HCT116 (cell line): Measurements from ENCODE around the gene ARHGAP31. TPM values are rescaled to one million over a fixed set of nuclear protein-coding genes. Genes with fewer than 3 reads are reported as not detected.

Source experiments
- ATAC-seq: fragments of 200-7000 bp; cut with Tn5 transposase; 2 replicates; pipeline ENCODE4 v1.9.1; 2020; ENCODE audit warnings: mild to moderate bottlenecking, moderate library complexity
- BruUV-seq: library from RNA; stranded (reverse); fragments of 400-500 nt; replicated peaks from 2 replicates; lab custom pipeline; 2021; lab: Mats Ljungman, UMichigan
- CTCF ChIA-PET: fragments of 300-600 bp; sonication (Branson Sonifier 250); formaldehyde crosslinking; loops from one replicate; lab custom pipeline; 2021; ENCODE audit warnings: antibody characterized with exemption; lab: Charles Lee
- POLR2A ChIA-PET: fragments of 300-600, 350-600 bp; sonication (Branson Sonifier 250); formaldehyde crosslinking; loops from one replicate; lab custom pipeline; 2021; ENCODE audit warnings: antibody characterized with exemption; lab: Charles Lee
- RAD21 ChIA-PET, 2 experiments: fragments of 300-600 bp; sonication (Branson Sonifier 250); formaldehyde crosslinking; loops; one replicate each; lab custom pipeline; 2023; ENCODE audit warnings: low total read pairs in 2 of 2; ENCODE audit not compliant: uncharacterized antibody in 2 of 2, unreplicated experiment in 2 of 2, low non-redundant PET in 1 of 2; lab: Charles Lee
- DNase-seq: peaks from one replicate; pipeline ENCODE4 v3.0.0-alpha.2; 2010; ENCODE audit warnings: low read depth, low spot score
- H2AFZ ChIP-seq: fragments of 200-600 bp; shearing (Covaris generic), sonication (generic); 2 replicates; pipeline ENCODE4 v1.6.1; 2017; ENCODE audit warnings: low read depth, mixed run types, mixed read lengths, antibody characterized with exemption, low read length; ENCODE audit not compliant: poor library complexity, severe bottlenecking
- H3K27ac ChIP-seq: 2 replicates; pipeline ENCODE4 v1.5.1; 2012; ENCODE audit warnings: low read depth, low read length
- H3K27me3 ChIP-seq: fragments of 200-600 bp; sonication (generic); 2 replicates; pipeline ENCODE4 v1.6.1; 2016; ENCODE audit warnings: mixed run types, low read length, mixed read lengths; ENCODE audit not compliant: insufficient read depth
- H3K36me3 ChIP-seq, 2 experiments: fragments of 200-500 bp in 1 of 2; fragments of 200-600 bp in 1 of 2; sonication (Bioruptor generic) in 1 of 2; sonication (generic) in 1 of 2; 2 replicates each; pipeline versions ENCODE4 v1.5.1 to v1.6.1; 2014 to 2016; ENCODE audit warnings: low read length in 2 of 2, inconsistent platforms in 1 of 2, mixed read lengths in 1 of 2, mixed run types in 1 of 2; ENCODE audit not compliant: insufficient read depth in 2 of 2, control insufficient read depth in 1 of 2
- H3K4me1 ChIP-seq, 2 experiments: fragments of 200-600 bp in 1 of 2; sonication (generic) in 1 of 2; 2 replicates each; pipeline versions ENCODE4 v1.5.1 to v1.6.1; 2012 to 2017; ENCODE audit warnings: low read length in 2 of 2, inconsistent platforms in 1 of 2, mild to moderate bottlenecking in 1 of 2, mixed read lengths in 1 of 2, mixed run types in 1 of 2, moderate library complexity in 1 of 2; ENCODE audit not compliant: insufficient read depth in 2 of 2, control insufficient read depth in 1 of 2
- H3K4me2 ChIP-seq: fragments of 200-600 bp; sonication (generic); 2 replicates; pipeline ENCODE4 v1.6.1; 2017; ENCODE audit warnings: mixed run types, low read length, mixed read lengths
- H3K4me3 ChIP-seq, 2 experiments: fragments of 200-600 bp in 1 of 2; sonication (generic) in 1 of 2; replicated peaks in 1 of 2; 2 replicates each; pipeline ENCODE4 v1.5.1; 2011 to 2016; ENCODE audit warnings: low read length in 2 of 2, control low read depth in 1 of 2, low read depth in 1 of 2, mild to moderate bottlenecking in 1 of 2, mixed read lengths in 1 of 2, mixed run types in 1 of 2
- H3K79me2 ChIP-seq: fragments of 200-600 bp; sonication (generic); 2 replicates; pipeline ENCODE4 v1.6.1; 2017; ENCODE audit warnings: mild to moderate bottlenecking, mixed run types, low read length, moderate library complexity, mixed read lengths; ENCODE audit not compliant: insufficient read depth
- H3K9ac ChIP-seq: fragments of 200-600 bp; sonication (generic); 2 replicates; pipeline ENCODE4 v1.6.1; 2016; ENCODE audit warnings: low read length, mixed read lengths
- H3K9me2 ChIP-seq: fragments of 200-600 bp; sonication (generic), shearing (Covaris generic); 2 replicates; pipeline ENCODE4 v1.6.1; 2017; ENCODE audit warnings: mixed run types, mild to moderate bottlenecking, moderate library complexity; ENCODE audit not compliant: insufficient read depth
- H3K9me3 ChIP-seq, 2 experiments: fragments of 200-500 bp in 1 of 2; fragments of 200-600 bp in 1 of 2; sonication (Bioruptor generic) in 1 of 2; sonication (generic) in 1 of 2; 2 replicates each; pipeline ENCODE4 v1.6.1; 2014 to 2017; ENCODE audit warnings: low read length in 2 of 2, mixed read lengths in 2 of 2, inconsistent platforms in 1 of 2, low read depth in 1 of 2, mild to moderate bottlenecking in 1 of 2, mixed run types in 1 of 2, moderate library complexity in 1 of 2; ENCODE audit not compliant: control insufficient read depth in 1 of 2, insufficient read depth in 1 of 2
- H4K20me1 ChIP-seq: fragments of 200-600 bp; sonication (generic), shearing (Covaris generic); 2 replicates; pipeline ENCODE4 v1.6.1; 2017; ENCODE audit warnings: mixed run types, mild to moderate bottlenecking, moderate library complexity; ENCODE audit not compliant: insufficient read depth
- CBX3 ChIP-seq: IDR thresholded peaks from 2 replicates; pipeline ENCODE4 v1.6.1; 2012; ENCODE audit warnings: low read depth
- EGR1 ChIP-seq: IDR thresholded peaks from 2 replicates; pipeline ENCODE4 v1.6.1; 2012; ENCODE audit warnings: low read depth
- EZH2phosphoT487 ChIP-seq: fragments of 200-600 bp; IDR thresholded peaks from 2 replicates; pipeline ENCODE4 v1.6.1; 2018; ENCODE audit warnings: antibody characterized with exemption, borderline replicate concordance
- FOSL1 ChIP-seq: IDR thresholded peaks from 2 replicates; pipeline ENCODE4 v1.6.1; 2012; ENCODE audit warnings: low read depth
- JUND ChIP-seq: IDR thresholded peaks from 2 replicates; pipeline ENCODE4 v1.6.1; 2012
- POLR2A ChIP-seq: IDR thresholded peaks from 2 replicates; pipeline ENCODE4 v1.7.0; 2011; ENCODE audit warnings: borderline replicate concordance; ENCODE audit not compliant: insufficient read depth, insufficient read length; ENCODE audit errors: extremely low read depth
- POLR2AphosphoS5 ChIP-seq: IDR thresholded peaks from 2 replicates; pipeline ENCODE4 v1.6.1; 2011; ENCODE audit warnings: mild to moderate bottlenecking, low read depth, low read length, moderate library complexity
- SRF ChIP-seq: IDR thresholded peaks from 2 replicates; pipeline ENCODE4 v1.6.1; 2012; ENCODE audit warnings: low read depth
- TCF7L2 ChIP-seq: IDR thresholded peaks from 2 replicates; pipeline ENCODE4 v1.7.0; 2011; ENCODE audit warnings: borderline replicate concordance, inconsistent platforms; ENCODE audit not compliant: insufficient read depth, insufficient read length; ENCODE audit errors: extremely low read depth
- YY1 ChIP-seq: IDR thresholded peaks from 2 replicates; pipeline ENCODE4 v1.6.1; 2011; ENCODE audit warnings: low read length, low read depth, moderate library complexity, mild to moderate bottlenecking; ENCODE audit not compliant: insufficient replicate concordance; ENCODE audit errors: extremely low read depth
- ZFX ChIP-seq: fragments of 450-650 bp; IDR thresholded peaks from 2 replicates; pipeline ENCODE4 v1.6.1; 2017
- ZNF274 ChIP-seq: fragments of 200-500 bp; sonication (Bioruptor generic); IDR thresholded peaks from 2 replicates; pipeline ENCODE4 v1.6.1; 2014; ENCODE audit warnings: mild to moderate bottlenecking, low read depth, low read length, inconsistent platforms
- intact Hi-C: fragments of 100-400 bp; cut with micrococcal nuclease; formaldehyde crosslinking; loops from 2 replicates; pipeline ENCODE4 v1.10.0; 2022
- total RNA-seq: library from RNA; stranded (reverse); gene quantifications from one replicate; pipeline ENCODE4 v1.2.1, GENCODE V29; 2021; ENCODE audit not compliant: unreplicated experiment
- TF ChIP-seq, protein P1 (sequence below): IDR thresholded peaks from 2 replicates; pipeline ENCODE4 v1.6.1; 2012; ENCODE audit warnings: low read depth

ARHGAP31 gene
- total RNA-seq, 1 experiment from 2014 or later: 0.93 TPM

DNA sequence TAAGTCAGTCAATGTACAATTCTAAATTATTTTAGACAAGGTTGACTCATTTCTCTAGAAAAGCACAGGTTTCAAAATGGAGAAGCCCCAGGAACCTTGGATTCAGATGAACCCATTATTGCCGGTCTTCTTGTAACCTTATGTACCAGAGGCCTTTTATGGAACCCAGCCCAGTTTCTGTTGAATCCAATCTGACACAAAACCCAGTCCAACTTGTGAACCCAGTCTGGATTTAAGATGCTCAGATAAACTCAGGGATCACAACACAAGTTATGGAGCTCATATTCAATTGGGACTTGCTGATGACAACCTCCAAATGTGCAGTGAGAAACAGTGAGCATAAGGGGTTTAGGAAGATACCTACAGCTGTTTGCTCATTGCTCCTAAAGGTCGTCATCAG is 37.1 kb upstream of the ARHGAP31 start (continued):
- no peak for TF ChIP-seq POLR2A
- TF ChIP-seq JUND: no peak
- TF ChIP-seq ZFX: no peak
- TF ChIP-seq, all 23 proteins: peak for 0

DNA sequence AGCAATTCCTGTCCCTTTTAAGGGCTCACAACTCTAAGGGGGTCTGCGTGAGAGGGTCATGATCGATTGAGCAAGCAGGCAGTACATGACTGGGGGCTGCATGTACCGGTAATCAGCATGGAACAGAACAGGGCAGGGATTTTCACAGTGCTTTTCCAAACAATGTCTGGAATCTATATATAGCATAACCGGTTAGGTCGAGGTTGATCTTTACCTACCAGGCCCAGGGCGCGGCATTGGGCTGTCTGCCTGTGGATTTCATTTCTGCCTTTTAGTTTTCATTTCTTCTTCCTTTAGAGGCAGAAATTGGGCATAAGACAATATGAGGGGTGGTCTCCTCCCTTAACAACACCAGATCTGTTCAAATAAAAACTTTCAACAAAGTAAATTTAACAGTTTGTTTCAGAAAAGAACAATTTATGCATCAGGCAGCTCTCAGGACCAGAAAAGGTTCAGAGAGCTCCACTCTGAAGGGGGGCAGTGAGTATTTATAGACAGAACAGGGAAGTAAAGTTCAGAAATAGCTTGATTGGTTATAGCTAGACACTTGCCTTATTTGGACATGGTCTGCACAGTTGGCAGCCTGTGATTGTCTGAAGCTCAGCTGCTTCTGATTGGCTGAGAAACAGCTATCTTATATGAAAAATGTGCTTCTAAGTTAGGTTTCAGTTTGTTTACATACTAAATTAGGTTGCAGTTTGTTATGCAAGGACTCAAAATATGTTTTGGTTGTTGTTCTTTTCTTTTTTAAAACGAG is 36.4 kb upstream of the ARHGAP31 start:
- BruUV-seq: no TSS peak
- H3K9ac ChIP-seq: no peak overlapping the region
- CTCF ChIA-PET: interaction anchor here (1.3 to 1.5 kb wide), 2 partner anchors 14 to 16 kb away, joined by 5 to 9 read pairs; no protein-coding TSS in a partner anchor
- peak; percentile 73; the same call in 1 of the 2 replicates for ATAC-seq
- no peaks in the 10 kb centered on the region for H3K9me3 ChIP-seq
- no peaks in the 10 kb centered on the region for H3K9me2 ChIP-seq
- no peak overlapping the region for H3K4me3 ChIP-seq
- H4K20me1 ChIP-seq: no peaks in the 10 kb centered on the region
- H3K27me3 ChIP-seq: no peaks in the 10 kb centered on the region
- H3K27ac ChIP-seq: no peak overlapping the region
- H3K36me3 ChIP-seq: no peaks in the 10 kb centered on the region
- TF ChIP-seq SRF: peak; percentile 85; the same call in 1 of the 2 replicates
- no peak for TF ChIP-seq JUND
- TF ChIP-seq POLR2A: no peak
- H3K4me2 ChIP-seq: no peak overlapping the region
- POLR2A ChIA-PET: no interaction called here
- H3K79me2 ChIP-seq: no peaks in the 10 kb centered on the region
- no peak for DNase-seq
- peaks cover 0 to 8% of the 10 kb centered on the region in 2 experiments; a peak in 1 of 4 replicates for H3K4me1 ChIP-seq
- H2AFZ ChIP-seq: peak overlapping the region; percentile 91
- RAD21 ChIA-PET: no interaction called here
- intact Hi-C loops: no loop called here

DNA sequence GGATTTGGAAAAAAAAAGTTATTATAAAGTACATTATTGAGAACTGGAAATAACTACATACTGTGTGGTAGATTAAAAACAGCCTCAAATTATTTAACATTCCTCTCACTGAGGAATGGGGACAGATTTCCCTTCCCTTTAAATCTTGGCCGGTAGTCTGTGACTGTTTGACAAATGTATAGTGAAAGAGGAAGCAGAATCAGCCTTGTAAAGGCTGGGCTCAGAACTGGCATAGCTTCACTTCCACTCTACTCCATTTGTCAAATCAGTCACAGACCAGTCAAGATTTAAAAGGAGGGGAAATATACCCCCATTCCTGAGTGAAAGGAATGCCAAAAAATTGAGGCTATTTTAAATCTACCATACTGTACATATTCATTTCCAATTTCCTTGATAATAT is 35.3 kb upstream of the ARHGAP31 start:
- intact Hi-C loops: no loop called here
- Histone ChIP-seq H3K4me1 (peaks cover 0 to 8% of the 10 kb centered on the region in 2 experiments; a peak in 1 of 4 replicates), H3K79me2 (no peaks in the 10 kb centered on the region), H2AFZ (no peak overlapping the region), H4K20me1 (no peaks in the 10 kb centered on the region), H3K27me3 (no peaks in the 10 kb centered on the region), H3K9me2 (no peaks in the 10 kb centered on the region), H3K9me3 (no peaks in the 10 kb centered on the region), H3K36me3 (no peaks in the 10 kb centered on the region), H3K4me3 (no peak overlapping the region), H3K4me2 (no peak overlapping the region), H3K27ac (no peak overlapping the region), H3K9ac (no peak overlapping the region)
- DNase-seq: no peak
- ChIA-PET POLR2A (no interaction called here), CTCF (interaction anchor here (1.5 kb wide), 1 partner anchor 18 kb away, joined by 9 read pairs; no protein-coding TSS in a partner anchor), RAD21 (no interaction called here)
- no TSS peak for BruUV-seq
- no peak for ATAC-seq
- TF ChIP-seq EGR1 (no peak), POLR2AphosphoS5 (no peak), TCF7L2 (no peak), EZH2phosphoT487 (no peak), CBX3 (no peak), POLR2A (no peak), YY1 (no peak), ZNF274 (no peak), FOSL1 (no peak)
- TF ChIP-seq, protein P1, sequence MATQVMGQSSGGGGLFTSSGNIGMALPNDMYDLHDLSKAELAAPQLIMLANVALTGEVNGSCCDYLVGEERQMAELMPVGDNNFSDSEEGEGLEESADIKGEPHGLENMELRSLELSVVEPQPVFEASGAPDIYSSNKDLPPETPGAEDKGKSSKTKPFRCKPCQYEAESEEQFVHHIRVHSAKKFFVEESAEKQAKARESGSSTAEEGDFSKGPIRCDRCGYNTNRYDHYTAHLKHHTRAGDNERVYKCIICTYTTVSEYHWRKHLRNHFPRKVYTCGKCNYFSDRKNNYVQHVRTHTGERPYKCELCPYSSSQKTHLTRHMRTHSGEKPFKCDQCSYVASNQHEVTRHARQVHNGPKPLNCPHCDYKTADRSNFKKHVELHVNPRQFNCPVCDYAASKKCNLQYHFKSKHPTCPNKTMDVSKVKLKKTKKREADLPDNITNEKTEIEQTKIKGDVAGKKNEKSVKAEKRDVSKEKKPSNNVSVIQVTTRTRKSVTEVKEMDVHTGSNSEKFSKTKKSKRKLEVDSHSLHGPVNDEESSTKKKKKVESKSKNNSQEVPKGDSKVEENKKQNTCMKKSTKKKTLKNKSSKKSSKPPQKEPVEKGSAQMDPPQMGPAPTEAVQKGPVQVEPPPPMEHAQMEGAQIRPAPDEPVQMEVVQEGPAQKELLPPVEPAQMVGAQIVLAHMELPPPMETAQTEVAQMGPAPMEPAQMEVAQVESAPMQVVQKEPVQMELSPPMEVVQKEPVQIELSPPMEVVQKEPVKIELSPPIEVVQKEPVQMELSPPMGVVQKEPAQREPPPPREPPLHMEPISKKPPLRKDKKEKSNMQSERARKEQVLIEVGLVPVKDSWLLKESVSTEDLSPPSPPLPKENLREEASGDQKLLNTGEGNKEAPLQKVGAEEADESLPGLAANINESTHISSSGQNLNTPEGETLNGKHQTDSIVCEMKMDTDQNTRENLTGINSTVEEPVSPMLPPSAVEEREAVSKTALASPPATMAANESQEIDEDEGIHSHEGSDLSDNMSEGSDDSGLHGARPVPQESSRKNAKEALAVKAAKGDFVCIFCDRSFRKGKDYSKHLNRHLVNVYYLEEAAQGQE: no peak
